Keratinocyte (primary cell): ENCODE data around the gene HOXB5. TPM values are rescaled to one million over a fixed set of nuclear protein-coding genes. Genes with fewer than 3 reads are reported as not detected.

ENCODE experiments used
- DNase-seq: peaks from one replicate; pipeline ENCODE4 v3.0.0-alpha.2; 2011; ENCODE audit warnings: low read depth, missing footprints, low spot score
- FAIRE-seq: peaks from 2 replicates; lab custom pipeline; 2011; peaks lifted over from hg19 to GRCh38; lab: Jason Lieb, UNC
- H2AFZ ChIP-seq: 2 replicates; pipeline ENCODE4 v1.6.0; 2012; ENCODE audit warnings: low read length, control low read depth, inconsistent platforms; ENCODE audit not compliant: control insufficient read depth
- H3K27ac ChIP-seq: 2 replicates; pipeline ENCODE4 v1.5.1; 2011; ENCODE audit warnings: low read length; ENCODE audit not compliant: control insufficient read depth, insufficient read depth
- H3K27me3 ChIP-seq: 3 replicates; pipeline ENCODE4 v1.6.0; 2011; ENCODE audit warnings: low read length; ENCODE audit not compliant: control insufficient read depth, insufficient read depth; ENCODE audit errors: extremely low read depth
- H3K36me3 ChIP-seq, 2 experiments: 2 replicates in 1 of 2; 3 replicates in 1 of 2; pipeline ENCODE4 v1.5.1; 2011; ENCODE audit warnings: low read length in 2 of 2, mild to moderate bottlenecking in 1 of 2; ENCODE audit not compliant: control insufficient read depth in 2 of 2, insufficient read depth in 2 of 2; ENCODE audit errors: extremely low read depth in 1 of 2
- H3K4me1 ChIP-seq: 3 replicates; pipeline ENCODE4 v1.5.1; 2011; ENCODE audit warnings: low read length; ENCODE audit not compliant: control insufficient read depth, insufficient read depth; ENCODE audit errors: extremely low read depth
- H3K4me2 ChIP-seq: 3 replicates; pipeline ENCODE4 v1.6.0; 2011; ENCODE audit warnings: low read depth, low read length; ENCODE audit not compliant: control insufficient read depth, insufficient read depth; ENCODE audit errors: extremely low read depth
- H3K4me3 ChIP-seq, 3 experiments: fragments of 200-600 bp in 1 of 3; sonication (generic) in 1 of 3; 2 replicates in 2 of 3; 3 replicates in 1 of 3; pipeline ENCODE4 v1.5.1; 2011 to 2016; ENCODE audit warnings: low read length in 3 of 3, mild to moderate bottlenecking in 3 of 3, control low read depth in 2 of 3, inconsistent platforms in 1 of 3, low read depth in 1 of 3, mixed read lengths in 1 of 3, mixed run types in 1 of 3, moderate library complexity in 1 of 3; ENCODE audit not compliant: control insufficient read depth in 2 of 3, insufficient read depth in 2 of 3; ENCODE audit errors: extremely low read depth in 1 of 3
- H3K79me2 ChIP-seq: 2 replicates; pipeline ENCODE4 v1.6.0; 2012; ENCODE audit warnings: low read length; ENCODE audit not compliant: control insufficient read depth, insufficient read depth
- H3K9ac ChIP-seq: 3 replicates; pipeline ENCODE4 v1.6.0; 2011; ENCODE audit warnings: low read length; ENCODE audit not compliant: control insufficient read depth, insufficient read depth; ENCODE audit errors: extremely low read depth
- H3K9me1 ChIP-seq: 3 replicates; pipeline ENCODE4 v1.6.0; 2011; ENCODE audit warnings: low read length; ENCODE audit not compliant: control insufficient read depth, insufficient read depth; ENCODE audit errors: extremely low read depth
- H3K9me3 ChIP-seq: 2 replicates; pipeline ENCODE4 v1.5.1; 2012; ENCODE audit warnings: low read depth, low read length; ENCODE audit not compliant: control insufficient read depth
- H4K20me1 ChIP-seq: 3 replicates; pipeline ENCODE4 v1.6.0; 2011; ENCODE audit warnings: low read length; ENCODE audit not compliant: control insufficient read depth, insufficient read depth; ENCODE audit errors: extremely low read depth
- EZH2 ChIP-seq: IDR thresholded peaks from one replicate; pipeline ENCODE4 v1.6.1; 2012; ENCODE audit warnings: inconsistent platforms, mild to moderate bottlenecking, low read length, moderate library complexity
- dilution Hi-C: fragments of 300-500 bp; cut with MboI; formaldehyde crosslinking; loops from one replicate; pipeline ENCODE4 v1.7.0; 2020; ENCODE audit warnings: low sequenced_read_pairs; ENCODE audit not compliant: extremely low pct_ligation_motif_present
- polyA plus RNA-seq, 5 experiments: library from polyadenylated mRNA; depleted of rRNA in 3 of 5; stranded (reverse) in 3 of 5; stranded (forward) in 1 of 5; unstranded in 1 of 5; fragments of >200 nt; gene quantifications; 1 replicate in 1 of 5; 2 replicates in 3 of 5; 3 replicates in 1 of 5; pipeline versions ENCODE4 v1.2.1 to v1.2.3, GENCODE V29; 2011 to 2012; ENCODE audit warnings: missing spikeins in 2 of 5, low read depth in 1 of 5, low replicate concordance in 1 of 5
- TF ChIP-seq, protein P1 (sequence below), 3 experiments: IDR thresholded peaks in 1 of 3; conservative IDR thresholded peaks in 1 of 3; optimal IDR thresholded peaks in 1 of 3; 2 replicates in 2 of 3; 3 replicates in 1 of 3; pipeline versions ENCODE3 to v1.5.1; 2011; ENCODE audit warnings: low read length in 3 of 3, mild to moderate bottlenecking in 3 of 3, moderate library complexity in 2 of 3, control low read depth in 1 of 3, inconsistent platforms in 1 of 3; ENCODE audit not compliant: insufficient read depth in 2 of 3; ENCODE audit errors: extremely low read depth in 1 of 3

Gene HOXB5
- polyA plus RNA-seq, 1 donor (not counting 4 experiments of a cell fraction or from before 2014, with no cell fraction given) = not detected

DNA sequence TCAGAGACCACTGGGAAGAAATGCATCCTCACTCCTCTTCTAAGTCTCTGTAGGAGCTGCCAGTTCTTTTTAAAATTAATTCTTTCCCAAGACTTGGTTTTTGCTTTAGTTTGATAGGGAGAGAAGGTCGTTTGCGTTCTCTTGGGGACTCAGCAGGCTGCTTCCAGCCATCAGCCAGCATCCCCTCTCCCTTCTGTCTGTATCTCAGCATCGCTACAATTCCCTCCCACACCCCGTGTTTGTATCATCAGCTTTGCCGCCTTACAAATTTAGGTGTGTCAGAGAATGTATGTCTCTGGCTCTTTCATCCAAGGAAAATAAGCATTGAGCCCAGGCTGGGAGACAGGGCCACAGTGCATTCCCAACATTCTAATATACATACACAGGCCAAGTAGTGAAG is 5.8 kb upstream of the HOXB5 start:
- no peaks in the 10 kb centered on the region for H3K9me3 ChIP-seq
- H3K79me2 ChIP-seq = no peaks in the 10 kb centered on the region
- dilution Hi-C loops = no loop called here
- FAIRE-seq = no peak
- peaks cover 14% of the 10 kb centered on the region for H3K4me1 ChIP-seq
- DNase-seq = no peak
- H4K20me1 ChIP-seq = no peaks in the 10 kb centered on the region
- no peak overlapping the region for H2AFZ ChIP-seq
- no peaks in the 10 kb centered on the region for H3K9me1 ChIP-seq
- H3K36me3 ChIP-seq = peaks cover 0 to 4% of the 10 kb centered on the region in 2 experiments
- no peak overlapping the region for H3K9ac ChIP-seq
- H3K4me3 ChIP-seq = no peak overlapping the region
- H3K27me3 ChIP-seq = peaks cover 100% of the 10 kb centered on the region
- no peak overlapping the region for H3K4me2 ChIP-seq
- TF ChIP-seq, protein P1, sequence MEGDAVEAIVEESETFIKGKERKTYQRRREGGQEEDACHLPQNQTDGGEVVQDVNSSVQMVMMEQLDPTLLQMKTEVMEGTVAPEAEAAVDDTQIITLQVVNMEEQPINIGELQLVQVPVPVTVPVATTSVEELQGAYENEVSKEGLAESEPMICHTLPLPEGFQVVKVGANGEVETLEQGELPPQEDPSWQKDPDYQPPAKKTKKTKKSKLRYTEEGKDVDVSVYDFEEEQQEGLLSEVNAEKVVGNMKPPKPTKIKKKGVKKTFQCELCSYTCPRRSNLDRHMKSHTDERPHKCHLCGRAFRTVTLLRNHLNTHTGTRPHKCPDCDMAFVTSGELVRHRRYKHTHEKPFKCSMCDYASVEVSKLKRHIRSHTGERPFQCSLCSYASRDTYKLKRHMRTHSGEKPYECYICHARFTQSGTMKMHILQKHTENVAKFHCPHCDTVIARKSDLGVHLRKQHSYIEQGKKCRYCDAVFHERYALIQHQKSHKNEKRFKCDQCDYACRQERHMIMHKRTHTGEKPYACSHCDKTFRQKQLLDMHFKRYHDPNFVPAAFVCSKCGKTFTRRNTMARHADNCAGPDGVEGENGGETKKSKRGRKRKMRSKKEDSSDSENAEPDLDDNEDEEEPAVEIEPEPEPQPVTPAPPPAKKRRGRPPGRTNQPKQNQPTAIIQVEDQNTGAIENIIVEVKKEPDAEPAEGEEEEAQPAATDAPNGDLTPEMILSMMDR (optimal IDR thresholded peaks at IDR 0.05 in 1 of 3, IDR thresholded peaks at IDR 0.05 in 1 of 3, conservative IDR thresholded peaks at IDR 0.05 in 1 of 3; ENCODE audit: extremely low read depth in 1 of 3, insufficient read depth in 2 of 3, low read length in 3 of 3) = no peak
- TF ChIP-seq EZH2 = peak; percentile 48
- no peak overlapping the region for H3K27ac ChIP-seq

DNA sequence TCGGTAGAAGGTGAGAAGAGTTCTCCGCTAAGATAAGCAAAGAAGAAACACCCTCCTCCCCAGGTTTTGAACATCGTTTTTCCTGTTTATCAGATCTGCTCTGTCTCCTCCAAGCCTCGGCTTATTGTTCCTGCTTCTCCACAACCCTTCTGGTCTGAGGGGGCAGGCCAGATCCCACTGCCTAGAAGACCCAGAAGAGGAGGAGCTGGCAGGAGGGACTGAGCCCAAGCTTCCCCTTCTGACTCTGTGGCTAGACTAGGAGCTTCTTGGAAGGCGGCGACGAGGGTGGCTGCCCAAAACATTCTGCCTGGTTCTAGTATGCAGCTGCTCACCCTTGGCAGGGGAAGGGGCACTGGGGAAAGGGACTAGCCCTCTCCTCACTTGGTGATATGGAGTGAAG is 5.2 kb upstream of the HOXB5 start:
- no peak for TF ChIP-seq EZH2
- TF ChIP-seq, protein P1 (optimal IDR thresholded peaks at IDR 0.05 in 1 of 3, IDR thresholded peaks at IDR 0.05 in 1 of 3, conservative IDR thresholded peaks at IDR 0.05 in 1 of 3; ENCODE audit: extremely low read depth in 1 of 3, insufficient read depth in 2 of 3, low read length in 3 of 3) = no peak
- dilution Hi-C loops = no loop called here
- Histone ChIP-seq H3K27me3 (peaks cover 96% of the 10 kb centered on the region), H3K9ac (no peak overlapping the region), H4K20me1 (no peaks in the 10 kb centered on the region), H3K36me3 (peaks cover 0 to 4% of the 10 kb centered on the region in 2 experiments), H3K4me2 (no peak overlapping the region), H3K79me2 (no peaks in the 10 kb centered on the region), H3K4me1 (peaks cover 10% of the 10 kb centered on the region), H3K9me1 (no peaks in the 10 kb centered on the region), H3K27ac (no peak overlapping the region), H3K4me3 (no peak overlapping the region), H3K9me3 (no peaks in the 10 kb centered on the region), H2AFZ (no peak overlapping the region)
- FAIRE-seq = no peak
- no peak for DNase-seq
